Activated gamma-delta T cell treated with Interleukin-2 at 50 U/mL for 16 hours (primary cell): ENCODE results near the gene LAMB3.

Source experiments
- DNase-seq: peaks from one replicate; pipeline ENCODE4 v3.0.0-alpha.2; 2020

LAMB3 gene

GRCh38 chr1:209617047-209617673 lies 35.1 kb downstream of the LAMB3 start:
- DNase-seq = no peak

- DNase-seq = no peak
Observed at GRCh38 chr1:209616366-209617046, 35.7 kb downstream of the LAMB3 start.

- no peak for DNase-seq
Observed at GRCh38 chr1:209614906-209615305, 37.3 kb downstream of the LAMB3 start.

GRCh38 chr1:209614151-209614420 lies 38.1 kb downstream of the LAMB3 start:
- DNase-seq = no peak

GRCh38 chr1:209613400-209614150 lies 38.6 kb downstream of the LAMB3 start:
- no peak for DNase-seq

GRCh38 chr1:209612646-209613399 lies 39.4 kb downstream of the LAMB3 start:
- DNase-seq = no peak

- DNase-seq = no peak
Observed at GRCh38 chr1:209611771-209612570, 40.3 kb downstream of the LAMB3 start.

GRCh38 chr1:209610631-209610905 lies 41.7 kb downstream of the LAMB3 start:
- DNase-seq = no peak

GRCh38 chr1:209609791-209610630 lies 42.2 kb downstream of the LAMB3 start:
- DNase-seq = no peak

- DNase-seq = no peak
Observed at GRCh38 chr1:209609041-209609790, 43.0 kb downstream of the LAMB3 start.

- no peak for DNase-seq
Observed at GRCh38 chr1:209607795-209608178, 44.4 kb downstream of the LAMB3 start.

- DNase-seq = no peak
Observed at GRCh38 chr1:209607102-209607794, 45.0 kb downstream of the LAMB3 start.

GRCh38 chr1:209603877-209604276 lies 48.3 kb downstream of the LAMB3 start:
- DNase-seq = no peak

GRCh38 chr1:209601809-209602657 lies 50.2 kb downstream of the LAMB3 start:
- DNase-seq = no peak

- DNase-seq = no peak
Observed at GRCh38 chr1:209600541-209600940, 51.7 kb downstream of the LAMB3 start.

- DNase-seq = no peak
Observed at GRCh38 chr1:209598227-209598626, 54.0 kb downstream of the LAMB3 start.

GRCh38 chr1:209597499-209597898 lies 54.7 kb downstream of the LAMB3 start:
- no peak for DNase-seq

GRCh38 chr1:209595599-209596285 lies 56.5 kb downstream of the LAMB3 start:
- DNase-seq = no peak

- DNase-seq = no peak
Observed at GRCh38 chr1:209595028-209595427, 57.2 kb downstream of the LAMB3 start.
